Endothelial cell of umbilical vein (primary cell): ENCODE data around the gene CHEK2. TPM values are rescaled to one million over a fixed set of nuclear protein-coding genes. Genes with fewer than 3 reads are reported as not detected.

Source experiments
- BruUV-seq: library from RNA; stranded (reverse); fragments of 400-500 nt; replicated peaks from 2 replicates; lab custom pipeline; 2021; lab: Mats Ljungman, UMichigan
- CTCF ChIA-PET: fragments of 300-600, 350-600 bp; sonication (Branson Sonifier 250); formaldehyde crosslinking; loops from one replicate; lab custom pipeline; 2021; ENCODE audit warnings: antibody characterized with exemption, inconsistent platforms; lab: Charles Lee
- POLR2A ChIA-PET: fragments of 300-600, 350-600 bp; sonication (Branson Sonifier 250); formaldehyde crosslinking; loops from one replicate; lab custom pipeline; 2021; ENCODE audit warnings: antibody characterized with exemption, inconsistent platforms; lab: Charles Lee
- DNase-seq: peaks from one replicate; pipeline ENCODE4 v3.0.0-alpha.2; 2011; ENCODE audit warnings: low read depth, low spot score
- FAIRE-seq: peaks from 2 replicates; lab custom pipeline; 2011; peaks lifted over from hg19 to GRCh38; lab: Jason Lieb, UNC
- H2AFZ ChIP-seq: 2 replicates; pipeline ENCODE4 v1.6.0; 2012; ENCODE audit warnings: low read depth, low read length, control low read depth, inconsistent platforms
- H3K27ac ChIP-seq: 2 replicates; pipeline ENCODE4 v1.5.1; 2011; ENCODE audit warnings: low read depth, mild to moderate bottlenecking, control low read depth, low read length, moderate library complexity; ENCODE audit not compliant: insufficient read depth
- H3K27me3 ChIP-seq, 2 experiments: 2 replicates each; pipeline versions ENCODE4 v1.6.0 to v1.6.1; 2011; ENCODE audit warnings: low read length in 2 of 2, mixed read lengths in 1 of 2; ENCODE audit not compliant: control insufficient read depth in 2 of 2, insufficient read depth in 2 of 2
- H3K36me3 ChIP-seq, 2 experiments: 2 replicates in 1 of 2; 3 replicates in 1 of 2; pipeline ENCODE4 v1.5.1; 2011; ENCODE audit warnings: low read length in 2 of 2, mild to moderate bottlenecking in 1 of 2, moderate library complexity in 1 of 2; ENCODE audit not compliant: control insufficient read depth in 2 of 2, insufficient read depth in 2 of 2; ENCODE audit errors: extremely low read depth in 1 of 2
- H3K4me1 ChIP-seq: 3 replicates; pipeline ENCODE4 v1.5.1; 2011; ENCODE audit warnings: mild to moderate bottlenecking, low read length; ENCODE audit not compliant: control insufficient read depth, insufficient read depth; ENCODE audit errors: extremely low read depth
- H3K4me2 ChIP-seq: 2 replicates; pipeline ENCODE4 v1.6.1; 2011; ENCODE audit warnings: low read length, control low read depth, mixed read lengths; ENCODE audit not compliant: insufficient read depth
- H3K4me3 ChIP-seq, 3 experiments: fragments of 200-600 bp in 1 of 3; sonication (generic), shearing (Covaris generic) in 1 of 3; replicated peaks in 1 of 3; 2 replicates each; pipeline ENCODE4 v1.5.1; 2011 to 2016; ENCODE audit warnings: control low read depth in 3 of 3, low read length in 3 of 3, mild to moderate bottlenecking in 2 of 3, inconsistent platforms in 1 of 3, low read depth in 1 of 3, moderate library complexity in 1 of 3; ENCODE audit not compliant: insufficient read depth in 1 of 3
- H3K79me2 ChIP-seq: 2 replicates; pipeline ENCODE4 v1.6.0; 2012; ENCODE audit warnings: low read length, inconsistent platforms; ENCODE audit not compliant: control insufficient read depth, insufficient read depth
- H3K9ac ChIP-seq: replicated peaks from 2 replicates; pipeline ENCODE3; 2011; ENCODE audit warnings: low read length, control low read depth; ENCODE audit not compliant: insufficient read depth; ENCODE audit errors: extremely low read depth
- H3K9me1 ChIP-seq: replicated peaks from 3 replicates; pipeline ENCODE4 v1.6.0; 2011; ENCODE audit warnings: mild to moderate bottlenecking, low read length; ENCODE audit not compliant: control insufficient read depth, insufficient read depth; ENCODE audit errors: extremely low read depth
- H3K9me3 ChIP-seq: replicated peaks from 2 replicates; pipeline ENCODE4 v1.5.1; 2012; ENCODE audit warnings: low read length, inconsistent platforms; ENCODE audit not compliant: control insufficient read depth, insufficient read depth
- H4K20me1 ChIP-seq: replicated peaks from 2 replicates; pipeline ENCODE3; 2011; ENCODE audit warnings: mild to moderate bottlenecking, low read length; ENCODE audit not compliant: control insufficient read depth, insufficient read depth; ENCODE audit errors: extremely low read depth
- CTCF ChIP-seq, 2 donors: IDR thresholded peaks; 1 replicate in 1 of 2; 2 replicates in 1 of 2; pipeline ENCODE4 v1.5.1; 2011; ENCODE audit warnings: low read length in 2 of 2, mild to moderate bottlenecking in 2 of 2, moderate library complexity in 2 of 2, control low read depth in 1 of 2, inconsistent platforms in 1 of 2, low read depth in 1 of 2; ENCODE audit not compliant: insufficient read depth in 1 of 2; ENCODE audit errors: extremely low read depth in 1 of 2
- EZH2 ChIP-seq: IDR thresholded peaks from 2 replicates; pipeline ENCODE4 v1.6.1; 2012; ENCODE audit warnings: borderline replicate concordance, low read depth, mild to moderate bottlenecking, moderate library complexity, low read length, inconsistent platforms; ENCODE audit not compliant: severe bottlenecking
- FOS ChIP-seq: IDR thresholded peaks from 2 replicates; pipeline ENCODE4 v1.6.1; 2011; ENCODE audit warnings: mild to moderate bottlenecking, low read length, moderate library complexity, borderline replicate concordance; ENCODE audit not compliant: insufficient read depth
- JUN ChIP-seq: IDR thresholded peaks from 2 replicates; pipeline ENCODE4 v1.6.1; 2011; ENCODE audit warnings: borderline replicate concordance, low read depth; ENCODE audit not compliant: insufficient read length, insufficient read depth
- MAX ChIP-seq: IDR thresholded peaks from 2 replicates; pipeline ENCODE4 v1.6.1; 2011; ENCODE audit not compliant: insufficient read depth, insufficient read length
- POLR2A ChIP-seq: IDR thresholded peaks from 2 replicates; pipeline ENCODE4 v1.6.1; 2012; ENCODE audit warnings: low read depth, mild to moderate bottlenecking, control low read depth, low read length
- POLR2AphosphoS5 ChIP-seq: IDR thresholded peaks from 2 replicates; pipeline ENCODE4 v1.6.1; 2012; ENCODE audit warnings: low read depth, mild to moderate bottlenecking, control low read depth, low read length, moderate library complexity; ENCODE audit not compliant: insufficient read depth
- dilution Hi-C: fragments of 300-500 bp; cut with MboI; formaldehyde crosslinking; loops from one replicate; pipeline ENCODE4 v1.15.0; 2019; ENCODE audit warnings: low sequenced_read_pairs; ENCODE audit not compliant: extremely low pct_ligation_motif_present
- intact Hi-C: fragments of 100-400 bp; cut with micrococcal nuclease; formaldehyde crosslinking; loops from one replicate; pipeline ENCODE4 v1.10.0; 2022
- polyA plus RNA-seq, 4 experiments: library from polyadenylated mRNA; depleted of rRNA in 3 of 4; stranded (reverse) in 3 of 4; unstranded in 1 of 4; fragments of >200 nt; gene quantifications; 2 replicates each; pipeline versions ENCODE4 v1.2.1 to v1.2.3, GENCODE V29; 2011 to 2012; ENCODE audit warnings: missing spikeins in 1 of 4
- total RNA-seq: library from RNA; stranded (reverse); gene quantifications from 2 replicates; pipeline ENCODE4 v1.2.3, GENCODE V29; 2021

The CHEK2 gene
- total and polyA plus RNA-seq, 2 donors (not counting 3 experiments of a cell fraction or from before 2014, with no cell fraction given) = 24.6 to 24.9 TPM

GRCh38 chr22:28743852-28744251 is 2.2 kb upstream of the CHEK2 start:
- Histone ChIP-seq H2AFZ (no peak overlapping the region), H3K9ac (no peak overlapping the region), H4K20me1 (no peaks in the 10 kb centered on the region), H3K4me2 (no peak overlapping the region), H3K27ac (no peak overlapping the region), H3K9me1 (no peaks in the 10 kb centered on the region), H3K9me3 (no peaks in the 10 kb centered on the region), H3K36me3 (peaks cover 10 to 11% of the 10 kb centered on the region in 2 experiments), H3K27me3 (no peaks in the 10 kb centered on the region), H3K4me1 (peaks cover 12% of the 10 kb centered on the region), H3K79me2 (peaks cover 11% of the 10 kb centered on the region), H3K4me3 (no peak overlapping the region)
- no TSS peak for BruUV-seq
- CTCF ChIA-PET = no interaction called here
- FAIRE-seq (no peak), DNase-seq (no peak)
- TF ChIP-seq POLR2AphosphoS5 (no peak), JUN (no peak), POLR2A (no peak), CTCF (IDR thresholded peaks at IDR 0.05; ENCODE audit: extremely low read depth in 1 of 2, insufficient read depth in 1 of 2, low read depth in 1 of 2, low read length in 2 of 2) (no peak), FOS (no peak), MAX (no peak), EZH2 (no peak)
- POLR2A ChIA-PET = interaction anchor here (0.5 kb wide), 1 partner anchor 21 kb away, joined by 4 read pairs; no protein-coding TSS in a partner anchor
- intact Hi-C loops = loop anchor here (2.0 to 10.0 kb wide), 2 partner anchors 143 to 881 kb away; no protein-coding TSS in a partner anchor
- dilution Hi-C loops = no loop called here
